GM23338 (cell line): ENCODE data around the gene APC.

Experiments used
- CTCF ChIP-seq, 2 experiments: fragments of 200-600 bp in 1 of 2; sonication (generic) in 1 of 2; conservative IDR thresholded peaks; 2 replicates each; pipeline versions ENCODE4 v1.5.1 to v1.6.1; 2016 to 2017; ENCODE audit warnings: antibody characterized with exemption in 2 of 2, low read depth in 2 of 2, mild to moderate bottlenecking in 2 of 2, moderate library complexity in 1 of 2
- EZH2 ChIP-seq: fragments of 200-600 bp; sonication (generic); IDR thresholded peaks from one replicate; pipeline ENCODE4 v1.8.0; 2017; ENCODE audit warnings: antibody characterized with exemption, mild to moderate bottlenecking, low read depth; ENCODE audit not compliant: unreplicated experiment
- EZH2phosphoT487 ChIP-seq: fragments of 200-600 bp; sonication (generic); IDR thresholded peaks from one replicate; pipeline ENCODE4 v1.8.1; 2018; ENCODE audit warnings: antibody characterized with exemption; ENCODE audit not compliant: unreplicated experiment
- POLR2AphosphoS5 ChIP-seq: IDR thresholded peaks from 2 replicates; pipeline ENCODE4 v1.6.1; 2016; ENCODE audit warnings: antibody characterized with exemption, low read depth
- REST ChIP-seq: IDR thresholded peaks from one replicate; pipeline ENCODE4 v1.6.1; 2018; ENCODE audit warnings: antibody characterized with exemption; ENCODE audit not compliant: unreplicated experiment

GRCh38 chr5:112737463-112738190, at the start of gene APC:
- TF ChIP-seq CTCF (conservative IDR thresholded peaks at IDR 0.05; ENCODE audit: low read depth in 2 of 2) = no peak
- no peak for TF ChIP-seq EZH2phosphoT487
- no peak for TF ChIP-seq REST
- TF ChIP-seq EZH2 = no peak
- no peak for TF ChIP-seq POLR2AphosphoS5
